HEK293T (cell line): ENCODE results near the gene RBM6.

ENCODE experiments used
- FOXM1 ChIP-seq: fragments of 450-650 bp; IDR thresholded peaks from 2 replicates; pipeline ENCODE4 v1.6.1; 2017; ENCODE audit warnings: mild to moderate bottlenecking, borderline replicate concordance
- LEF1 ChIP-seq: fragments of 450-650 bp; IDR thresholded peaks from 2 replicates; pipeline ENCODE4 v1.6.1; 2017; ENCODE audit warnings: mild to moderate bottlenecking, borderline replicate concordance
- SP1 ChIP-seq: fragments of 450-650 bp; IDR thresholded peaks from 2 replicates; pipeline ENCODE4 v1.6.1; 2017
- SUZ12 ChIP-seq: fragments of 450-650 bp; IDR thresholded peaks from 2 replicates; pipeline ENCODE4 v1.6.1; 2016; ENCODE audit warnings: mild to moderate bottlenecking

DNA sequence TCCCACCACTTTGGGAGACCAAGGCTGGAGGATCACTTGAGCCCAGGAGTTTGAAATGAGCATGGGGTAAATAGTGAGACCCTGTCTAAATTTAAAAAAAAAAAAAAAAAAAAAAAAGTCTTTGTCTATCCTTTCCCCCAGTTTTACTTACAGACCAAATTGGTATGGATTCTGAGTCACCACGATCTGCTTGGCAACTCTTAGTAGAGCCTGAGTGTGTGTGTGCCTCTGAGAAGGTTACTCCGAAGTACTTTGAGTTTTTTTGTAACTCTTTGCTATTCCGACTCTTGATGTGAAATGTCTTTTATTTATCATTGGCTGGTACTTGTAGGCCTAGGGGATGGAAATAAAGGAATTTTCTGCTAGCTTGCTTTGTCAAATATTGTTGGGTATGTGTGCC lies 63.3 kb downstream of the RBM6 start:
- TF ChIP-seq LEF1 (no peak), SP1 (no peak), SUZ12 (no peak), FOXM1 (no peak)
